GM12865 (cell line): Measurements from ENCODE around the gene ZNF280C.

Experiments used
- DNase-seq: peaks from one replicate; pipeline ENCODE4 v3.0.0; 2010; ENCODE audit warnings: low read depth
- H3K4me3 ChIP-seq: 2 replicates; pipeline ENCODE4 v1.5.1; 2011; ENCODE audit warnings: mild to moderate bottlenecking, low read depth, low read length, control low read depth
- CTCF ChIP-seq: IDR thresholded peaks from 2 replicates; pipeline ENCODE4 v1.5.1; 2011; ENCODE audit warnings: low read length, control low read depth, low read depth, inconsistent platforms; ENCODE audit not compliant: insufficient read depth; ENCODE audit errors: missing control alignments

ZNF280C gene

GRCh38 chrX:130179170-130179569, 89.5 kb downstream of the ZNF280C start:
- H3K4me3 ChIP-seq: no peak overlapping the region
- DNase-seq: no peak

GRCh38 chrX:130176942-130177341, 91.8 kb downstream of the ZNF280C start:
- no peak overlapping the region for H3K4me3 ChIP-seq
- no peak for DNase-seq
- TF ChIP-seq CTCF: no peak

More at GRCh38 chrX:130179170-130179569, 89.5 kb downstream of the ZNF280C start:
- TF ChIP-seq CTCF: no peak

GRCh38 chrX:130176354-130176776, 92.3 kb downstream of the ZNF280C start:
- TF ChIP-seq CTCF: no peak
- H3K4me3 ChIP-seq: no peak overlapping the region
- peak; percentile 71 for DNase-seq

GRCh38 chrX:130174937-130175336, 93.8 kb downstream of the ZNF280C start:
- TF ChIP-seq CTCF: no peak
- no peak for DNase-seq
- no peak overlapping the region for H3K4me3 ChIP-seq

- peak overlapping the region; percentile 68 for H3K4me3 ChIP-seq
- no peak for DNase-seq
- TF ChIP-seq CTCF: no peak
Measured at GRCh38 chrX:130174045-130174704, 94.5 kb downstream of the ZNF280C start.

- peak; percentile 80 for DNase-seq
- no peak for TF ChIP-seq CTCF
- H3K4me3 ChIP-seq: peak overlapping the region; percentile 68
Measured at GRCh38 chrX:130173190-130173895, 95.4 kb downstream of the ZNF280C start.
